OCI-LY7 (cell line): ENCODE data around the gene NNAT.
"Not testable (repeated sequence)": the region's sequence is repeated elsewhere in the genome, so short reads cannot be mapped to it uniquely, and the experiment has no call there.

Experiments used
- CTCF ChIP-seq: fragments of 200-600 bp; sonication (generic); conservative IDR thresholded peaks from 2 replicates; pipeline ENCODE4 v1.5.1; 2014; ENCODE audit warnings: mild to moderate bottlenecking, antibody characterized with exemption, low read length, moderate library complexity, mixed read lengths
- EZH2phosphoT487 ChIP-seq: fragments of 200-600 bp; sonication (generic); IDR thresholded peaks from 2 replicates; pipeline ENCODE4 v1.6.1; 2018; ENCODE audit warnings: low read depth, borderline replicate concordance, mild to moderate bottlenecking, mixed run types, antibody characterized with exemption, low read length, moderate library complexity, mixed read lengths

- TF ChIP-seq EZH2phosphoT487, CTCF: not testable (repeated sequence)
Measured at GRCh38 chr20:37550101-37550920, 29.3 kb downstream of the NNAT start.
